ENCODE data around the gene SYNGR1.

- TF ChIP-seq EZH2 (IDR thresholded peaks at IDR 0.05; ENCODE audit: low read length, missing control alignments) (no peak), CTCF (conservative IDR thresholded peaks at IDR 0.05 in 1 of 2, IDR thresholded peaks at IDR 0.05 in 1 of 2; ENCODE audit: low read depth in 1 of 2, low read length in 2 of 2) (no peak)
Observed at GRCh38 chr22:39381009-39381755, 31.4 kb downstream of the SYNGR1 start.
